HG03442 (cell line): Measurements from ENCODE around the gene RBM47.
"Not testable (repeated sequence)": the region's sequence is repeated elsewhere in the genome, so short reads cannot be mapped to it uniquely, and the experiment has no call there.

ENCODE experiments used
- ATAC-seq: cut with Tn5 transposase; IDR thresholded peaks from one replicate; pipeline ENCODE4 v1.9.1; 2021; ENCODE audit warnings: mild to moderate bottlenecking, moderate library complexity; ENCODE audit not compliant: unreplicated experiment

RBM47 gene

DNA sequence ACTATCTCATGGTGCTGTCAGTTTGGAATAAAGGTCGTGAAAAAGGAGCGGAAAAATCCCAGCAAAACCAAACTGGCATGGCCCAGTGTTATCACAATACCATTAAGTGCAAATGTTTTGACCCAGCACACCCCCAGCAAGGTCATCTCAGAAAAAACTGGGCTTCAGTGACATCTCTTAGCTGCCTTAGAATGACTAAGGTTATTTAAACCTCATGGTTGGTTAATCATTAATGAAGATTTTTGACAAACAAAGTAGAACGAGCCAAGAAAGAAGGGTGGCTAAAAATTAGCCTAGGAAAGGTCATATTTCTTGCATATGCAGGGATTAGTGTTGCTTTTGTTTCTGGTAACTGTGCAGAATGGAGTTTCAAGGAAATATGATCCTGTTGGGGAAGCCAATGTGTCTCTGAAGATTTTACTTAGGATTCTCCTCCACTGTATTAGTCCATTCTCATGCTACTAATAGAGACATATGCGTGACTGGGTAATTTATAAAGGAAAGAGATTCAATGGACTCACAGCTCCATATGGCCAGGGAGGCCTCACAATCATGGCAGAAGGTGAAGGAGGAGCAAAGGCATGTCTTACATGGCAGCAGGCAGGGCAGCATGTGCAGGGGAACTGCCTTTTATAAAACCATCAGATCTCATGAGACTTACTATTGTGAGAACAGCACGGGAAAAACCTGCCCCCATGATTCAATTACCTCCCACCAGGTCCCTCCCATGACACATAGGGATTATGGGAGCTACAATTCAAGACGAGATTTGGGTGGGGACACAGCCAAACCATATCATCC is 211.0 kb downstream of the RBM47 start:
- no peak for ATAC-seq

DNA sequence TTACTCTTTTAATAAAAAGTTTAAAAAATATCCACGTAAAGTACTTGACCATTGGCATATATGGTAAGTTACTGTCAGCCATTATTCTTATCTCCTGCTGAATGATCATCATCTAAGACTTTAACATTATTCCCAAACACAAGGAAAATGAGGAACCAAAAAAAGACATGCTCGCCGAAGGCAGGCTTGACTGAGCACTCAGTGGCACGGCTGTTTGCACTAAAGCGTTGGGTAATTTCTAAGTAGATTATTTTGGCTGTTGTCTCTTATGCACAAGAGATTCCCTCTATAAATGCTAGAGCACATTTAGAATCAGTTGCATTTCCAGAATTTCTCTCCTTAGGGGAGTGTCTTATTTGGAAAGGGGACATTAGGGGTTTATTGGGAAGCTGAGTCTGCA is 211.7 kb downstream of the RBM47 start:
- ATAC-seq = no peak

DNA sequence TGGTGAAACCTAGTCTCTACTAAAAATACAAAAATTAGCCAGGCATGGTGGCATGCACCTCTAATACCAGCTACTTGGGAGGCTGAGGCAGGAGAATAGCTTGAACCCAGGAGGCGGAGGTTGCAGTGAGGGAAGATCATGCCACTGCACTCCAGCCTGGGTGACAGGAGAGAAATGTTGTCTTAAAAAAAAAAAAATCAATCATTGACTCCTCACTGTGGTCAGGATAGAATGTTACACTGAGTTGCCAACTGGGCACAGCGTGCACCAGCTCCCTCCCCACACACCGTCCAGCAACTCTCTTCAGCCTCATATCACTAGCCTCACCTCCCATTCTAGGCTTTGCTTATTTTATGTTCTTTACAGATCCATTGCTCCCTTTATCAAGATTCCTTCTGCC is 215.0 kb downstream of the RBM47 start:
- no peak for ATAC-seq

DNA sequence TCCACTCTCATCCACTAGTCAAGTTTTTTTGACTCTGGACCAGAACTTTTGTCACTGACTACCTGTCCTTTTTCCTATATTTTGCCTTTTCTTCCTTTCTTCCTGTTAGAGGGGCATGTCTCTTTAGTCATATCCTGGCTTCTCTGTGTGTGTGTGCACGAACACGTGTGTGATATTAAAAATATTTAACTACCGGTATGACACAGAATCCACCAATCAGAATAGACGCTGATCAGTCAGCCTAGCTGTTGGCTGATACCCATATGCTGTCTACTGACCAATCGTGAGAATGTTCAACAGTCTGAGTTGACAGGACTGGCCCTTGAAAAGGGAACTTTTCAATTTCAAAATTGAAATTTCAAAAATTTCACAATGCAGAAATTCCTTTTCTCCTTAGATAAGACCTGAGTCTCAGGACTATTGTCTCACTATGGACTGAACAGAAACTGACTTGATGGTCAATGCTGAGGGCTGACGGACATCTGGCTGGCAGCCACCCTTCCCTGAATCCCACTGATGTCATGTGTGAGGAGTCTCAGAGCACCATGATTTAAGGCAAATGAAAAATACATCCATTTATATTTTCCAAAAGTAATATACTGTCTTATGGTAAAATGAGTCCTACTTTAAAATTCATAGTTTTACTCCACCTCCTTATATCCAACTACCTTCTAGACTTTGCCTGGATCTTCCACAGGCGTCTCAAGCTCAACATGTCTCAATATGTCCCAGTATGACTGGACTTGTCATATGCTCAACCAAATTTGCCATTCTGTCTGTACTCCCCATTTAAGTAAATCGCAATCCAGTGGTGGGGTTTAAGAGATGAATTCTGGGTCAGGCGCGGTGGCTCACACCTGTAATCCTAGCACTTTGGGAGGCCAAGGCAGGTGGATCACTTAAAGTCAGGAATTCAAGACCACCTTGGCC is 216.5 kb downstream of the RBM47 start:
- ATAC-seq = no peak

DNA sequence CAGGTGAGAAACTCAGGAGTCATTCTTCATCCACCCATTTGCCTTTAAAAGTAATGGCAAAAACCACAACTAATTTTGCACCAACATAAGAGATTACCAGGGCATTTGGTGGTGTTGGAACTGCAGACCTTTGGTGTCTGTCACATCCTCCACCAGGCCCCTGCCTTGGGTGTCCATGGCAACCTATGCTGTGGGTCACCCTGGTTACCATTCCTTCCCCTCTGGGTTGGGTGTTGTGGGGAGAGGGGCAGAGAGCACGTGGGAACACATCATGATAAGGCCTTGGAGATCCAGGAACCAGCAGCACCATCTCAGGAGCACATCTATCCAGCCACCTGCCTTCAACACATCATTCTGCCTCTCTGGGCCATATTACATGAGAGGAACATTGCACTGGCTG is 217.3 kb downstream of the RBM47 start:
- no peak for ATAC-seq

DNA sequence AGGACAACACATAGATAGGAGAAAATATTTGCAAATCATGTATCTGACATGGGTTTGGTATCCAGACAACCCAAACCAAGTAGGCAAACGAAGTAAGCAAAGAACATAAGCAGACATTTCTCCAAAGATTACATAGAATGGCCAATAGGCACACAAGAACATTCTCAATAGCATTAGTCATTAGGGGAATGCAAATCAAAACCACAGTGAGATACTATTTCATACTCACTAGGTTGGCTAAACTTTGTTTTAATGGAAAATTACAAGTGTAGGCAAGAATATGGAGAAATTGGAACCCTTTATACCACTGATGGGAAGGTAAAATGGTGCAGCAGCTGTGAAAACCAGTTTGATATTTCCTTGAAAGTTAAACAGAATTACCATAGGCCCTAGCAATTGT is 219.8 kb downstream of the RBM47 start:
- ATAC-seq = no peak

DNA sequence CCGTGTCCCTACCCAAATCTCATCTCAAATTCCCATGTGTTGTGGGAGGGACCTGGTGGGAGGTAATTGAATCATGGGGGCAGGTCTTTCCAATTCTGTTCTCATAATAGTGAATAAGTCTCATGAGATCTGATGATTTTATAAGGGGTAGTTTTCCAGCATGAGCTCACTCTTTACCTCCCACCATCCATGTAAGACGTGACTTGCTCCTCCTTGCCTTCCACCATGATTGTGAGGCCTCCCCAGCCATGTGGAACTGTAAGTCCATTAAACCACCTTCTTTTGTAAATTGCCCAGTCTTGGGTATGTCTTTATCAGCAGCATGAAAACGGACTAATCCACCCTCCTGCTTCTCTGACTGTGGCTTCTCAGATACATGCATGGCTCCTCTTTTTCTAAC is 222.2 kb downstream of the RBM47 start:
- not testable (repeated sequence) for ATAC-seq

DNA sequence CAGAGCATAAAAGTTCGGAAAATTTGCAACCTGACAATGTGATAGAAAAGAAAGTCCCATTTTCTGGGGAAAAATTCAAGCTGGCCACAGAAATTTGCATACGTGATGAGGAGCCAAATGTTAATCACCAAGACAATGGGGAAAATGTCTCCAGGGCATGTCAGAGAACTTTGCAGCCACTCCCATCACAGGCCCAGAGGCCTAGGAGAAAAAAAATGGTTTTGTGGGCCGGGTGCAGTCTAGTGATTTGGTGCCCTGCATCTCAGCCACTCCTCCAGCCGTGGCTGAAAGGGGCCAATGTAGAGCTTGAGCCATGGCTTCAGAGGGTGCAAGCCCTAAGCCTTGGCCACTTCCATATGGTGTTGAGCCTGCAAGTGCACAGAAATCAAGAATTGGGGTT is 223.3 kb downstream of the RBM47 start:
- no peak for ATAC-seq

DNA sequence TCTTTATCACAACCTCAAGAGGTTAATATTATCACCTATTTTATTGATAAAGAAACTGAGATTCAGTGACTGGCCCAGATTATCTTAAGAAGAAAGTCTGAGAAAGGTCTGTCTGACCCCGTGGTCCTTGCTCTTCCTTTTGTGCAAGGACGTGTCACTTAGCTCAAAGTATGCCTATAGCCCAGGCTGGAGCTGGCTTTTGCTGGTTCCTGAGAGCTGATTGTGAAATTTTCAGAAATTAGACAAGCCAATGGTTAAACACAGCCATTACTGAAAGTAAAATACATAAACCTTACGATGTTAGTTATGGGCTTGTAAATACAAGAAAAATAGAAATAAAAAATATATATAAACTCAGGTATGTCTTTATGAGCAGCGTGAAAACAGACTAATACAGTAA is 224.5 kb downstream of the RBM47 start:
- ATAC-seq = no peak

DNA sequence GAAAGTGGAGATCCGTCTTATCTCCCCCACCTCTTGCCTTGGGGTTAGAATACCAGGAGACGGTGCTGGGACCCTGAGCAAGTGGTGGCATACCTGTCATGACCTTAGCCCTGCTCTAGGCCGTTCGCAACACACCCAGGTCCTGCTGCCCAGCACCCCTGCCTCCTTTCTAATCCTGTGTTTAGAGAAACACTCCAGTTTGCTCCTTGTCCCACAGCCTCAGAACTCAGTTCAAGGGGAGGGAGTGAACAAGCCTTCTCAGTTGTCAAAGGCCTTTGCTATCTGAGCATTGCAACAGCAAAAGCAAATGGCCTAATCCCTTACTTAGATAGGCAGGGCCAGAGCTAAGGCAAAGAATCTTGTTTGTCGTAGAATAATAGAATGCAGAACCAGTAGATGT is 226.6 kb downstream of the RBM47 start:
- no peak for ATAC-seq

DNA sequence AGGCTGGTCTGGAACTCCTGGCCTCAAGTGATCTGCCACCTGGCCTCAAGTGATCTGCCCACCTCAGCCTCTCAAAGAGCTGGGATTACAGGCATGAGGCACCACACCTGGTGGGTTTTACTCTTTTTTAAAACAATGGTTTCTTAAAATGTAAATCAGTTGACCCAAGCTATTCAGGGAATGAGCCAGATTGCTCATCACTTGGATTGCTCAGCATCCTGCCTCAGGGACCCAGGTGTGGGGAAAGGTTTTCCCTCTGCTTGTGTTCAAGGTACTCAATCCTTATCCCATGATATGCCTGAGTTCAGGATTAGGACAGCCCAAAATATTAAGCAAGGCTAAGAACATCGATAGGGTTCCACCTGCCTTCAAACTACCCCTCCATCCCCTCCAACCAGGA is 227.1 kb downstream of the RBM47 start:
- no peak for ATAC-seq

DNA sequence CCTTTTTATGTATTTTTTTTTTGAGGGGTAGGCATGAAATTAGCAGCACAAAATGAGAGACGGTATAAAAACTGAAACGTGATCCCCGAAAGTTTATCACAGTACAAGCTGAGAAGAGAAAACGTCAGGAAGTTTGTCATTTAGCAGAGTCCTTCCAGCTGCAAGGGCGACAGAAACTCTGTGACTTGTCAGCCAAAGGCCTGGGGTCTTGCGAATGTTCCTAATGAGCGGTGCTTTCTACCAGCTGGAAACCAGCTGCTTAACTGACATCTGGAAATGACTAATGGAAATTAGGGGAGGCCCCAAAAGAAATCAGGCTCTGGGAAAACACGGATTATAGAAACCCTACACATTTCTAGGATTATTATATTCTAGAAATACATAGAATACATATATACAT is 228.0 kb downstream of the RBM47 start:
- no peak for ATAC-seq

DNA sequence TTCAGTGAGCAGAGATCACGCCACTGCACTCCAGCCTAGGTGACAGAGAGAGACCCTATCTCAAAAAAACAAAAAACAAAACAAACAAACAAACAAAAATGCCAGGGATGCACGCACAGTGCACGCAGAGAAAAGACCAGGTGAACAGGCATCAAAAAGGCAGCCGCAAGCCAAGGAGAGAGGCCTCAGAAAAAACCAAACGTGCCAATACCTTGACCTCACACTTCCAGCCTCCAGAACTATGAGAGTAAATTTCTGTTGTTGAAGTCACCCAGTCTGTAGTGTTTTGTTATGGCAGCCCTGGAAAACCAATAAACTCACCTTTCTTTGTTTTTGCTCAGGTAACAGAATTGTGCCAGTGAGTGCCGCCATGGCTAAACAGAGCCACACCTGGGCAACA is 228.6 kb downstream of the RBM47 start:
- no peak for ATAC-seq

DNA sequence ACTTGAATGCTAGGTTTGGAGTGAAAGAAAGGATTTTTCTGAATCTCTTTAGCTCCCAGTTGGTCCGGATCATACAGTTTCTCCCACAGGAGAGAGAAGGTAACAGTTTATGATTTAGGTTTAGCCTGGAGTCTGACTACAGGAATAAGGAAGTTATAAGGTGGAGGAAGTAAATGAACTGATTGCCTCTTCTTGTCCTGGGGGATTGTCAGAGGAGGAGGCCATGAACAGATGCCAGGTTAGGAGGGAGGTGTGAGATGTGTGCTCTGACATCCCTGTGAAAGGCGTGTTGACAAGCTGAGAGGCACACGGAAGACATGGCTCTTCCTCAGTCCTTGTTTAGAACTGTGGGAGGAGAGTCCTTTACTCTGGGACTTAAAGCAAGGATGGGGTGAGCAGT is 230.1 kb downstream of the RBM47 start:
- ATAC-seq = no peak

DNA sequence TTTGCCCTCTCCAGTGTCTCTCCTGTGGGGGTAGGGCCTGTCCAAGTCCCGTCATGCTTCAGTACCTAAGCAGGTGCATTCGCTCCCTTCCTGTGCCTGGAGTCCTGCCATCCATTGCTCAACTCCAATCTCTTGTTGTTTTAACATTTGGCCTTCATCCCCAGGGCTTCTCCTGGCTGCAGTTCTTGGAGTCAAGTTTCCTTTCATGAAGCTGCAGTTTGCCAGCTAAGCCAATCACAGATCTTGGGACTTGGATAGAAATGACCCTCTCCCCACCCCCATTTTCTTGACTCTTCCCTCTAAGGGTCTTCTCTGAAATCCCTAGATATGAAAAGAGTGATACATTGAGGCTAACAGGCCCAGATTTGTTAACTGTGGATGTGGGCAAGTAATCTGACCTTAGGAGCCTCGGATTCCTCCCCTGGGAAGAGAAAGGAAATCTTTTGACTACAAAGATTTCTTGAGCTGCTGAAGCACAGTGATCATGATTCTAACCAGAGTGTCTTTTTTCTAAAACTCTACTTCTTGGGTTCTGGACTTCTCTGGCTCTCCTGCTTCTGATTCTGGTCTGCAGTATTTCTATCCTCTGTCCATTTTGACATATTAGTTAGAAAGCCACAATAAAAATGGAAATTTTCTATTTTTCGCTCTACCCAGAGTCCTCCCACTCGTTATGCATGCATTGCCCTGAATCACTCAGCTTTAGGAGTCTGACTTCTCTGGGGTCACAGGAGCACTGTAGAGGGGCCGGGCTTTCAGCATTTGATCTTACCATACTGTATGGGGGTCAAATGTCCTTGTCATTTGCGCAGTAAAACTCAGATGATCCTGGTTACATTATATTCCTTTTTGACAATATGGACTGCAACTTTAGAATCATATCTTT is 233.5 kb downstream of the RBM47 start:
- no peak for ATAC-seq

DNA sequence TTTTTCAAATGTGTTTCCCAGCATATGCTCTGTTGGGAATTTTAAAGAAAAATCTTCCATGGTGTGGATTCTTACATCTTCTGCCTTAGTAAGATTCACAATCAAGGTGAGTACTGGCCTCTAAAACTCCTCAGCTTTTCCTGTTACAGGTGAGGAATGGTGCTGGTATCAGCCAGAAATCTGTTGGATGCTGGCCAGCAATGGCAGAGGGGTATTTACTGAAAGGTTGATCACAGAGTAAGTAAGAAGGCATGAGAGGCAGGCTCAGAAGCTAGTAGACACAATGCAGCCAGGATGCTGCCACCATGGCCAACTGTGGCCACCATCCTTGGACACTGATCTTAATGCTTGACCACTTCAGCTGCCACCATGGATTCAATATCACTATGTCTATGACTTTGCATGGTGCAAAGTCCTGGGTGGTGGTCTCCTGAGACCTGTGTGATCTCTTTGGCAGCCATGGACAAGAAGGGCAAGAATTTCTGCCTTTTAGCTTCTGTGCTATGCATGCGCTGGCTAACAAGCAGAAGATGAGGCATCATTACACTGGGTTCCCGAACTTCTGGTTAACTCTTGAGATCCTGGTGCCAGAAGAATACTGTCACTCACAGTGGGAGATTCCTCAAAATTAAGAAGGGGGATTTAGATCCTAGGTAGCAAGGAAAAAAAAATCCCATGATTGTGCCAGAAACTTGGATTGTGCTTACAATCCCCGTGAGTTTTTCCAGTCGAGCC is 234.3 kb downstream of the RBM47 start:
- ATAC-seq = no peak

DNA sequence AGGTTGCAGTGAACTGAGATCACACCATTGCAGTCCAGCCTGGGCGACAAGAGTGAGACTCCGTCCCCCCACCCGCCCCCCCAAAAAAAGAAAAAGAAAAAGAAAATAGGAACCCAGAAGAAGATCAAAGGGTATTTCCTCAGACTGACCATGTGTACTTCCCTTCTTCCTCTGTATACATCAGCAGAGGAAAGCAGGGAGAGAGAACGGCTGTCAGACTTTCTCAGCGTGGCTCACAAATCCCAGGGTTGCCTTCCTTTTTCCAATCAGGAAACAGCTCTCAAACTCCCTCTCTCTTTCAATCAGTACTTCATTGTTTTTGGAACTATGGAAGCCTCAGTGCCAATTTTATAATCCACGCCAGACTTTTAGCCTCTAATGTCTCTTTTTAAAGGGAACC is 235.4 kb downstream of the RBM47 start:
- ATAC-seq = no peak

DNA sequence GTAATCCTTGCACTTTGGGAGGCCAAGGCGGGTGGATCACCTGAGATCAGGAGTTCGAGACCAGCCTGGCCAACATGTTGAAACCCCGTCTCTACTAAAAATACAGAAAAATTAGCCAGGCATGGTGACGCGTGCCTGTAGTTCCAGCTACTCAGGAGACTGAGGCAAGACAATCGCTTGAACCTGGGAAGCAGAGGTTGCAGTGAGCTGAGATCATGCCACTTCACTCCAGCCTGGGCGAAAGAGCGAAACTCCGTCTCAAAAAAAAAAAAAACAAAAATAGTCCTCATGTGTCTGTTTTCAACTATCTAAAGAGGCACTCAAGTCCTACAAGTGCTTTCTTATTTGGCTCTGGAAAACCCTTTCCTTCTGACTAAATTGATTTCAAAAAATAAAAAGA is 237.4 kb downstream of the RBM47 start:
- not testable (repeated sequence) for ATAC-seq

DNA sequence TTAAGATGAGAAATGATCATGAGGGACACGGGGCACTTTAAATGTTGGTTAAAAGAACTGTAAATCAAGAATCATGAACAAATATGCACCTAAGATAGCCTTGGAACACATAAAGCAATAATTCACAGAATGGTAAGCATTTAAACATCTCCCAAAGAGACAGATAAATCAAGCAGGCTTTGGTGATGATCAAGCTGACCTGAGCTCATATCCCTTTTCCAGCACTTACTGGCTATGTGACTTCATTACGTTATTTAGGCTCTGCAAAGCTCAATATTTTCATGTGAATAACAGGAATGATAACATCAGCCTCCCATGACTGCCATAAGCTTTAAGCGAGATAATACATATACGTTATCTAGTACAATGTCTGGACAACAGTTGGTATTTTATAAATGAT is 239.7 kb downstream of the RBM47 start:
- no peak for ATAC-seq

DNA sequence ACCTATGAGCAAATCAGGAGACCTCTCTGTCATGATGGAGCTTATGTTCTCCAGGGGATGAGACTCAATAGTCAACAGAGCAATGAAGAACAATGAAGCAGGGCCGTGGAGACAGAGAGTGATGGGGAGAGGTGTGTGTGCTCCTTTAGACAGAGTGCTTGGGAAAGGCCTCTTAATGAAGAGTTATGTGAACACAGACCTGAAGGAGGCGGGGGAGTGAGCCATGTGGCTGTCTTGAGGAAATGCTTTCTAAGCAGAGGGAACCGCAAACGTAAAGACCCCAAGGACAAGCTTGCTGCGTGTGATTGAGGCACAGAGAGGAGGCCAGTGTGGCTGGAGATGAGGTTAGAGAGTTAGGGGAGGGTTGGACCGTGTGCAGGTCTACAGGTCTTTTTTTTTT is 241.4 kb downstream of the RBM47 start:
- no peak for ATAC-seq

DNA sequence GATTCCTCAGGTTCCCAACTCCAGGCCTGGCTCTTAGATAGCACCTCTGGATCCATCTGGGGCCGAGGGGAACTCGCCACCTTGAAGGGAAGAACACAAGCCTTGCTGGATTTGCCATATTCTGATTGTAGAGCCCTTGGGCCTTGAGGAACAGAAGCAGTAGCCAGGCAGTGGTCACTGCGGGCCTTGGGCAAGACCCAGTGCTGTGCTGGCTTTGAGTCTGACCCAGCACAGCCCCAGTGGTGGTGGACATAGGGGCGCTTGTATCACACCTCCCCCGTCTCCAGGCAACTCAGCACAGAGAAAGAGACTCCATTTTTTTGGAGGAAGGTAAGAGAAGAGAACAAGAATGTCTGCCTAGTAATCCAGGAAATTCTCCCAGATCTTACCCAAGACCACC is 249.0 kb downstream of the RBM47 start:
- ATAC-seq = no peak
